GM13977 (cell line): ENCODE measurements around the gene FBXW11.

ENCODE experiments used
- DNase-seq: peaks from one replicate; pipeline ENCODE4 v3.0.0; 2012; ENCODE audit warnings: low spot score
- in situ Hi-C: fragments of 300-500 bp; cut with MboI; formaldehyde crosslinking; loops from one replicate; pipeline ENCODE4 v1.12.0; 2022; ENCODE audit warnings: low sequenced_read_pairs, low pct_unique_long_range_greater_than_20kb, mixed read lengths, inconsistent platforms; ENCODE audit not compliant: unreplicated experiment
- TF ChIP-seq, protein P1 (sequence below): IDR thresholded peaks from 2 replicates; pipeline ENCODE4 v1.5.1; 2012; ENCODE audit warnings: mild to moderate bottlenecking, control low read depth; ENCODE audit not compliant: insufficient read depth; ENCODE audit errors: extremely low read depth, missing control alignments

The FBXW11 gene

DNA sequence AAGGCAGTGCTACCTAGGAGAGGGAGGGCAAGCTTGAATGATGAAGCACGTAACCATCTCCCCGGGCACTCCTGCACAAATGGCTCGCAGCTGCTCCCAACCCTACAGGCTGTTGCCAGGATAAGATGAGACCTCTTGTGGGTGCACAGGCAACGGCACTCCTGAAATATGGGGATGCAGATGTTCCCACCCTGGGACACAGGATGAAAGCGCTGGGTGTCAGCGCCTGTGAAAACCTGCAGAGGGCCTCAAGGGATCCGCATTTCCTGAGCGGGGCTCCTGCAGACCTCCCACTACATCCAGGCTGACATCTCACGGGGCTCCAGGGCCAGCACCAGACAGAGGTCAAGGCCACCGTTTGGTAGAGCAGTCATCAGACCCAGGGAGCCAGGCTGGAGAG, 160.1 kb downstream of the FBXW11 start:
- in situ Hi-C loops = no loop called here
- TF ChIP-seq, protein P1, sequence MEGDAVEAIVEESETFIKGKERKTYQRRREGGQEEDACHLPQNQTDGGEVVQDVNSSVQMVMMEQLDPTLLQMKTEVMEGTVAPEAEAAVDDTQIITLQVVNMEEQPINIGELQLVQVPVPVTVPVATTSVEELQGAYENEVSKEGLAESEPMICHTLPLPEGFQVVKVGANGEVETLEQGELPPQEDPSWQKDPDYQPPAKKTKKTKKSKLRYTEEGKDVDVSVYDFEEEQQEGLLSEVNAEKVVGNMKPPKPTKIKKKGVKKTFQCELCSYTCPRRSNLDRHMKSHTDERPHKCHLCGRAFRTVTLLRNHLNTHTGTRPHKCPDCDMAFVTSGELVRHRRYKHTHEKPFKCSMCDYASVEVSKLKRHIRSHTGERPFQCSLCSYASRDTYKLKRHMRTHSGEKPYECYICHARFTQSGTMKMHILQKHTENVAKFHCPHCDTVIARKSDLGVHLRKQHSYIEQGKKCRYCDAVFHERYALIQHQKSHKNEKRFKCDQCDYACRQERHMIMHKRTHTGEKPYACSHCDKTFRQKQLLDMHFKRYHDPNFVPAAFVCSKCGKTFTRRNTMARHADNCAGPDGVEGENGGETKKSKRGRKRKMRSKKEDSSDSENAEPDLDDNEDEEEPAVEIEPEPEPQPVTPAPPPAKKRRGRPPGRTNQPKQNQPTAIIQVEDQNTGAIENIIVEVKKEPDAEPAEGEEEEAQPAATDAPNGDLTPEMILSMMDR = no peak
- DNase-seq = no peak

DNA sequence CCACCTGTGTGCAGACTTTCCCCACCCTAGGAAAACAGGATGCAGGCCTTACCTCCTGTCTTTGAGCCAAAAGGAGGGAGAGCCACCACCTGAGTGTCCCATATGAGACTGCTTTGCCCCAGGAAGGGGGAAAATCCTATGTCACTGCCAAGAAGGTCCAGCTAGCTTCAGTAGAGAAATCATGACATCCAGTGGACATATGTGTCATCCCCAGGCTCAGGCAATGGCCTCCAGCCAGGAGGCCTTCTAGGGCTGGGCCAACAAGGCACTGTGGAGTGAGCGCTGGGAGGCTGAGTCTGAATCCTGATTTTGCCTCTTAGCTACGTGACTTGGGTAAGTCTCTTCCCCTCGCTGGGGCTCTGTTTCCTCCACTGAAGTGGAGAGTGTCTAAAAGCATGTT, 160.6 kb downstream of the FBXW11 start:
- in situ Hi-C loops = no loop called here
- DNase-seq = no peak
- TF ChIP-seq, protein P1 = no peak

- in situ Hi-C loops = no loop called here
- DNase-seq = no peak
- TF ChIP-seq, protein P1 = no peak
Observed at GRCh38 chr5:171845040-171845630, 161.3 kb downstream of the FBXW11 start.

DNA sequence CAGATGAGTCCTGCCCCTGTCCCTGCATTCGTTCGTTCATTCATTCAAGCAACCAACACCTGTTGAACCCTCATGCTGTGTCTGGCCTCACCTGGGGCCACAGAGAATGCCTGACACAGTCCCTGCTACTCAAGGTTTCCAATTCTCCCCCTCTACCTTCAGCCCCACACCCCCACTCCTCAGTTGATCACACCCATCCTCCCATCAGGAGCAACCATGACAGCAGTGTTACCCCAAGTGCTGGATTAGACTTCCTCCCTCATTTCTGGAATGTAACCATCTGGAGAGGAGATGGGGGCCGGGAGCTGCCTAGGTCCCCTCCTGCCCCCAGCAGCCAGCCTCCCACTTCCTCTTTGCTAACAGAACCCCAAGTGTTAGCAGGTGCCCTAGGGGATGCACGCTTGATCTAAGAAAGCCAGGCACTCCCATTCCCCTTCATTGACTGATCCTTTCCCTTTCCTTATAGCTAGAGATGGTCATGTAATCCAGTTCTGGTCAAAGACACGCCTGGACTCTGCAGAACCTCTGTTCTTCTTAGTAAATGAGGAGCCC, 163.6 kb downstream of the FBXW11 start:
- DNase-seq = no peak
- in situ Hi-C loops = no loop called here
- TF ChIP-seq, protein P1 = no peak

GRCh38 chr5:171841984-171842776, 164.3 kb downstream of the FBXW11 start:
- DNase-seq = no peak
- in situ Hi-C loops = no loop called here
- TF ChIP-seq, protein P1 = no peak

DNA sequence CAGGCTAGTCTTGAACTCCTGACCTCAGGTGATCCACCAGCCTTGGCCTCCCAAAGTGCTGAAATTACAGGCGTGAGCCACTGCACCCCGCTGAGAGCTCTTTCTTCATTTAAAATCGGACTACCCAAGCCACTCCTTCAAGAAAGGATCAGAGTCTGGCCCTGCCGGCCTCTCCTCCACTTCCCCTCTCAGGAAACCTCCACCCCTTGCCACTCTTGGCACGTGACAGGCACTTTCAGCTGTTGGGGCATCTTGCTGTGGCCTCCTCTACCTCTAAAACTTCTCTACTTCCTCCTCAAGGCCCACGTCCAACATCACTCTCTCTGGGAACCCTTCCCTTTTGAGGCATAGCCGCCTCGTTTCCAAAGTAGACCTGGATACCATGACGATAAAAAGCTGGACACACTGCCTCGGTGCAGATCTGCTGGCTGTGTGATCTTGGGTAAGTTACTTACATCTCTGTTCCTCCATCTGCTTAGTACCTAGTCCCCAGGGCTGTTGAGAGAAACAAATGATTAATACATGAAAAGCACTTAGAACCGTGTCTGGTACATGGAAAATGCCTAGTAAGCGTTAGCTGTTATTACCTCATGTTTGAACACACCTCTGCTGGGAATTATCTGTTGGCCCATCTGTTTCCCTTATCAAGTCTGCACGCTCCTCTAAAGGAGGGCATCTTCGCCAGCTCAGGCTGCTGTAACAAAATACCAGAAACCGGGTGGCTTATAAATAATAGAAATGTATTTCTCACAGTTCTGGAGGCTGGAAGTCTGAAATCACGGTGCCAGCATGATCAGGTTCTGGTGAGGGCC, 165.5 kb downstream of the FBXW11 start:
- DNase-seq = no peak
- TF ChIP-seq, protein P1 = no peak
- in situ Hi-C loops = no loop called here
